PC-3 (cell line): ENCODE results near the gene TMEM250. TPM values are rescaled to one million over a fixed set of nuclear protein-coding genes. Genes with fewer than 3 reads are reported as not detected.

Experiments used
- ATAC-seq: fragments of 200-7000 bp; cut with Tn5 transposase; 2 replicates; pipeline ENCODE4 v1.9.1; 2020; ENCODE audit warnings: mild to moderate bottlenecking, moderate library complexity
- BruUV-seq: library from RNA; stranded (reverse); fragments of 400-500 nt; replicated peaks from 2 replicates; lab custom pipeline; 2021; lab: Mats Ljungman, UMichigan
- CTCF ChIA-PET: fragments of 300-600 bp; sonication (Branson Sonifier 250); formaldehyde crosslinking; loops from one replicate; lab custom pipeline; 2022; ENCODE audit warnings: antibody characterized with exemption; lab: Charles Lee
- POLR2A ChIA-PET: fragments of 300-600 bp; sonication (Branson Sonifier 250); formaldehyde crosslinking; loops from one replicate; lab custom pipeline; 2022; ENCODE audit warnings: antibody characterized with exemption; ENCODE audit not compliant: unreplicated experiment; lab: Charles Lee
- DNase-seq: peaks from one replicate; pipeline ENCODE4 v3.0.0-alpha.2; 2015
- H2AFZ ChIP-seq: fragments of 300-600 bp; sonication (generic); 2 replicates; pipeline ENCODE4 v1.6.0; 2016; ENCODE audit warnings: antibody characterized with exemption, low read length
- H3F3A ChIP-seq: fragments of 300-600 bp; sonication (generic); one replicate; pipeline ENCODE4 v1.6.0; 2017; ENCODE audit warnings: antibody characterized with exemption, low read length, control low read depth, mild to moderate bottlenecking; ENCODE audit not compliant: unreplicated experiment
- H3K27ac ChIP-seq: fragments of 300-600 bp; sonication (generic); 2 replicates; pipeline ENCODE4 v1.5.1; 2016; ENCODE audit warnings: mild to moderate bottlenecking, low read length
- H3K27me3 ChIP-seq: fragments of 300-600 bp; sonication (generic); 2 replicates; pipeline ENCODE4 v1.6.1; 2016; ENCODE audit warnings: low read length, mixed read lengths
- H3K36me3 ChIP-seq: fragments of 300-600 bp; sonication (generic); 2 replicates; pipeline ENCODE4 v1.6.1; 2016; ENCODE audit warnings: low read depth, mixed run types, low read length, mixed read lengths
- H3K4me1 ChIP-seq: fragments of 300-600 bp; sonication (generic); 2 replicates; pipeline ENCODE4 v1.5.1; 2016; ENCODE audit warnings: low read length; ENCODE audit not compliant: insufficient read depth
- H3K4me2 ChIP-seq: fragments of 300-600 bp; sonication (generic); 2 replicates; pipeline ENCODE4 v1.6.0; 2016; ENCODE audit warnings: low read length
- H3K4me3 ChIP-seq: fragments of 300-600 bp; sonication (generic); 2 replicates; pipeline ENCODE4 v1.5.1; 2016; ENCODE audit warnings: mild to moderate bottlenecking, low read length, mixed read lengths
- H3K79me2 ChIP-seq: fragments of 300-600 bp; sonication (generic); 2 replicates; pipeline ENCODE4 v1.6.1; 2017; ENCODE audit warnings: low read length, mixed read lengths
- H3K9ac ChIP-seq: fragments of 300-600 bp; sonication (generic); 2 replicates; pipeline ENCODE4 v1.6.0; 2016; ENCODE audit warnings: mild to moderate bottlenecking, low read length
- H3K9me2 ChIP-seq: fragments of 300-600 bp; sonication (generic); replicated peaks from 2 replicates; pipeline ENCODE4 v1.6.1; 2016; ENCODE audit warnings: mixed run types, low read length, mixed read lengths
- H3K9me3 ChIP-seq: fragments of 300-600 bp; sonication (generic); 2 replicates; pipeline ENCODE4 v1.6.1; 2016; ENCODE audit warnings: low read length, mixed read lengths
- H4K20me1 ChIP-seq: fragments of 300-600 bp; sonication (generic); 2 replicates; pipeline ENCODE4 v1.6.1; 2016; ENCODE audit warnings: low read length, mixed read lengths
- EZH2 ChIP-seq: fragments of 300-600 bp; sonication (generic); IDR thresholded peaks from one replicate; pipeline ENCODE4 v1.6.1; 2017; ENCODE audit warnings: antibody characterized with exemption, mild to moderate bottlenecking, low read length; ENCODE audit not compliant: unreplicated experiment
- EZH2phosphoT487 ChIP-seq: fragments of 300-600 bp; sonication (generic); IDR thresholded peaks from 2 replicates; pipeline ENCODE4 v1.6.1; 2018; ENCODE audit warnings: mild to moderate bottlenecking, antibody characterized with exemption, low read length, borderline replicate concordance
- intact Hi-C: fragments of 100-400 bp; cut with micrococcal nuclease; formaldehyde crosslinking; loops from 2 replicates; pipeline ENCODE4 v1.9.0; 2023
- total RNA-seq: library from RNA; depleted of rRNA; stranded (reverse); fragments of >200 nt; gene quantifications from 2 replicates; pipeline ENCODE4 v1.2.3, GENCODE V29; 2014; rRNA removed
- TF ChIP-seq, protein P1 (sequence below): fragments of 300-600 bp; sonication (generic); conservative IDR thresholded peaks from 2 replicates; pipeline ENCODE4 v1.5.1; 2017; ENCODE audit warnings: antibody characterized with exemption, low read depth, mild to moderate bottlenecking, low read length

TMEM250 gene
- total RNA-seq, 1 experiment from 2014 or later: 64.7 TPM

DNA sequence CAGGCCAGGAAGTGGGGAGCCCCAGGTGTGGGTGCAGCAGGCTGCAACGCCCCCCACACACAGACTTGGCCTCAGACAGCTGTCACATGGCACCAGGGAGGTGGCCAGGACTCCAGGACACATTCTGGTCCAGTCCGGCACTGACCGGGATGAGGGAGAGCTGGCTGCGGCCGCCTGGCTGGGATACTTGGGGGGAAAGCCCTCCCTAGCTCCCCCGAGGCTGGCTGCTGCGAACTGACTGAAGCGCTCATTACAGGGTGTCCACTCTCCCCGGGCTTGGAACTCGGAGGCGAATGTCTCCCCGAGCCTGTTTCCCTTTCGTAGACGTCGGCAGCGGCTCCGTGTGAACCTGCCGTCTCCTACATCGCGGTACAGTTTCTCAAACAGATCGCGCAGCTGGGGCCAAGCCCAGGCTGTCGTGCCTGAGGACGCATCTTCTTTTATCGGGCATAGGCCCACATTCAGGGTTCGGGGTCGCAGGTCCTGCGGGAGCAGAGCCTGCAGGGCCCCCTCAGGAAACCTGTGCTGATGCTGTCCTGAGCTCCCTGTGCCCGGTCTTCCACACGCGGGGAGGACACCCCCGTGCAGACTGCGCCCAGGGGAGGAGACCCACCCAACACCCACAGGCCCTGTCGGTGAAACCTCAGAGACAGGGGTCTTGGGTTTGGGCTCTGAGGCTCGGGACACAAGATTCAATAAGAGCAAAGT, 43.4 kb downstream of the TMEM250 start:
- Histone ChIP-seq H3K27me3 (no peaks in the 10 kb centered on the region), H3K4me1 (no peaks in the 10 kb centered on the region), H3K27ac (no peak overlapping the region), H2AFZ (no peak overlapping the region), H4K20me1 (no peaks in the 10 kb centered on the region), H3K9ac (no peak overlapping the region), H3K9me3 (no peaks in the 10 kb centered on the region), H3F3A (no peaks in the 10 kb centered on the region), H3K4me2 (no peak overlapping the region), H3K36me3 (no peaks in the 10 kb centered on the region), H3K79me2 (0 out of 2 replicates have a peak, but pooled peaks cover 3% of the 10 kb centered on the region), H3K4me3 (no peak overlapping the region), H3K9me2 (no peaks in the 10 kb centered on the region)
- TF ChIP-seq EZH2phosphoT487 (no peak), EZH2 (no peak)
- TF ChIP-seq, protein P1, sequence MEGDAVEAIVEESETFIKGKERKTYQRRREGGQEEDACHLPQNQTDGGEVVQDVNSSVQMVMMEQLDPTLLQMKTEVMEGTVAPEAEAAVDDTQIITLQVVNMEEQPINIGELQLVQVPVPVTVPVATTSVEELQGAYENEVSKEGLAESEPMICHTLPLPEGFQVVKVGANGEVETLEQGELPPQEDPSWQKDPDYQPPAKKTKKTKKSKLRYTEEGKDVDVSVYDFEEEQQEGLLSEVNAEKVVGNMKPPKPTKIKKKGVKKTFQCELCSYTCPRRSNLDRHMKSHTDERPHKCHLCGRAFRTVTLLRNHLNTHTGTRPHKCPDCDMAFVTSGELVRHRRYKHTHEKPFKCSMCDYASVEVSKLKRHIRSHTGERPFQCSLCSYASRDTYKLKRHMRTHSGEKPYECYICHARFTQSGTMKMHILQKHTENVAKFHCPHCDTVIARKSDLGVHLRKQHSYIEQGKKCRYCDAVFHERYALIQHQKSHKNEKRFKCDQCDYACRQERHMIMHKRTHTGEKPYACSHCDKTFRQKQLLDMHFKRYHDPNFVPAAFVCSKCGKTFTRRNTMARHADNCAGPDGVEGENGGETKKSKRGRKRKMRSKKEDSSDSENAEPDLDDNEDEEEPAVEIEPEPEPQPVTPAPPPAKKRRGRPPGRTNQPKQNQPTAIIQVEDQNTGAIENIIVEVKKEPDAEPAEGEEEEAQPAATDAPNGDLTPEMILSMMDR: no peak
- BruUV-seq: no TSS peak
- CTCF ChIA-PET: no interaction called here
- intact Hi-C loops: no loop called here
- no peak for ATAC-seq
- POLR2A ChIA-PET: no interaction called here
- DNase-seq: no peak

DNA sequence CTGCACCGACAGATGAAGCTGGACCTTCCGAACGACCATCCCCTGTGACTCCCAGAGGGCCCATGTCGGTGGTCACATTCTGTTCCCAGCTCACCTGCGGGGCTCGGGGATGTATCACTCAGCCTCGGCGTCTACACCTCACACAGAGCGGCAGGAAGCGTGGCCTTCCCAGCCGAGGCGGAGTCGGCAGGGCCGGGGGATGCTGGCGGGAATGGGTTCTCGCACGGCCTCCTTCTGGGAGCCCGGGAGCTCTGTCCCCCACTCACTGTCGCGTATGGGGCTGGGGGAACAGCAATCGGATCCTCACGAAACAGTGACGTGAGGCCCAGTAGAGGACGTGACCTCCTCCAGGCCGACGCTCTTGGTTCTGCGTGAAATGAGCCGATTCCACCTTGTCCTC, 44.0 kb downstream of the TMEM250 start:
- Histone ChIP-seq H3K27me3 (no peaks in the 10 kb centered on the region), H3K4me2 (no peak overlapping the region), H3K4me1 (no peaks in the 10 kb centered on the region), H3K27ac (no peak overlapping the region), H3K9ac (no peak overlapping the region), H4K20me1 (no peaks in the 10 kb centered on the region), H3F3A (no peaks in the 10 kb centered on the region), H3K9me3 (no peaks in the 10 kb centered on the region), H3K9me2 (no peaks in the 10 kb centered on the region), H3K79me2 (0 out of 2 replicates have a peak, but pooled peaks cover 3% of the 10 kb centered on the region), H3K36me3 (no peaks in the 10 kb centered on the region), H2AFZ (no peak overlapping the region), H3K4me3 (no peak overlapping the region)
- ChIA-PET CTCF (no interaction called here), POLR2A (no interaction called here)
- TF ChIP-seq EZH2phosphoT487 (no peak), EZH2 (no peak)
- TF ChIP-seq, protein P1: no peak
- ATAC-seq (no peak), DNase-seq (no peak)
- no TSS peak for BruUV-seq
- intact Hi-C loops: no loop called here

Other genes with a start within 250 kb of the TMEM250 start
- gene CAMSAP1, start 211.3 kb downstream of the TMEM250 start, total RNA-seq: 16.4 and 32.0 TPM in 2 replicates
- 65.9 and 77.3 TPM in 2 replicates for gene UBAC1, start 157.5 kb downstream of the TMEM250 start, total RNA-seq
- gene NACC2, start 23.6 kb downstream of the TMEM250 start, total RNA-seq: 12.3 and 16.5 TPM in 2 replicates
- gene LHX3, start 86.3 kb upstream of the TMEM250 start, total RNA-seq: not detected in 2 replicates
- 9.9 and 10.7 TPM in 2 replicates for gene QSOX2, start 126.9 kb upstream of the TMEM250 start, total RNA-seq
- 0.04 TPM in 1 of 2 replicates, not detected in the other for gene CCDC187, start 185.2 kb upstream of the TMEM250 start, total RNA-seq
- 26.9 and 27.8 TPM in 2 replicates for gene GPSM1, start 208.7 kb upstream of the TMEM250 start, total RNA-seq
- gene DNLZ, start 244.9 kb upstream of the TMEM250 start, total RNA-seq: 51.4 and 64.9 TPM in 2 replicates